OCI-LY3 (cell line): ENCODE results near the gene PRDM16.

Experiments used
- CTCF ChIP-seq: fragments of 200-600, 300-600 bp; sonication (generic); IDR thresholded peaks from 2 replicates; pipeline ENCODE4 v1.5.1; 2014; ENCODE audit warnings: antibody characterized with exemption, low read length, low read depth
- EZH2phosphoT487 ChIP-seq: fragments of 200-600 bp; shearing (Covaris generic); IDR thresholded peaks from 2 replicates; pipeline ENCODE4 v1.6.1; 2018; ENCODE audit warnings: antibody characterized with exemption, mixed run types, low read depth

GRCh38 chr1:3244927-3245315 lies 175.9 kb downstream of the PRDM16 start:
- TF ChIP-seq CTCF (no peak), EZH2phosphoT487 (no peak)
